Activated T-cell treated with anti-CD3 and anti-CD28 coated beads for 48 hours (primary cell): ENCODE results near the gene RAD9A.

Experiments used
- DNase-seq: peaks from one replicate; pipeline ENCODE4 v3.0.0-alpha.2; 2020; ENCODE audit warnings: low read depth

The RAD9A gene

DNA sequence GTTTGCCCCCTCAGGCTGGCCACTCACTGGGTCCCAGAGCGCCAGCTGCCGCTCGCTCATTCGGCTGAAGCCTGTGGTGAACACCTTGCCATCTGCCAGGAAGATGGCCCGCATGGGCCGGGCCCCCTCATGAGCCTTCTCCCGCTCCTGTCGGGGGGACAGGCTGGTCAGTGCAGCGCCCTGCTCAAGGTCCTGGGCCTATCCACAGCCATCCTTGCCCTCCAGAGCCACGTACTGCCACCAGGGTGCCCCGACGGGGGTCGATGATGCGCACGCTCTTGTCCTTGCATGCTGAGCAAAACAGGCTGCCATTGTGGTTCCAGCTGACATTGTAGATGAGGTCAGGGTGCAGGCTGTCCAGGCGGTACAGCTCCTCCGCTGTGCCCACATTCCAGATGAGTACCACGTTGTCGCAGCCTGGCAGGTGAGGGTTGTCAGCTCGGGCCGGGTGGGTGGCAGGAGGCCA is 49.3 kb downstream of the RAD9A start:
- DNase-seq, result no peak

- DNase-seq, result no peak
Measured at GRCh38 chr11:67441731-67442351, 50.1 kb downstream of the RAD9A start.

DNA sequence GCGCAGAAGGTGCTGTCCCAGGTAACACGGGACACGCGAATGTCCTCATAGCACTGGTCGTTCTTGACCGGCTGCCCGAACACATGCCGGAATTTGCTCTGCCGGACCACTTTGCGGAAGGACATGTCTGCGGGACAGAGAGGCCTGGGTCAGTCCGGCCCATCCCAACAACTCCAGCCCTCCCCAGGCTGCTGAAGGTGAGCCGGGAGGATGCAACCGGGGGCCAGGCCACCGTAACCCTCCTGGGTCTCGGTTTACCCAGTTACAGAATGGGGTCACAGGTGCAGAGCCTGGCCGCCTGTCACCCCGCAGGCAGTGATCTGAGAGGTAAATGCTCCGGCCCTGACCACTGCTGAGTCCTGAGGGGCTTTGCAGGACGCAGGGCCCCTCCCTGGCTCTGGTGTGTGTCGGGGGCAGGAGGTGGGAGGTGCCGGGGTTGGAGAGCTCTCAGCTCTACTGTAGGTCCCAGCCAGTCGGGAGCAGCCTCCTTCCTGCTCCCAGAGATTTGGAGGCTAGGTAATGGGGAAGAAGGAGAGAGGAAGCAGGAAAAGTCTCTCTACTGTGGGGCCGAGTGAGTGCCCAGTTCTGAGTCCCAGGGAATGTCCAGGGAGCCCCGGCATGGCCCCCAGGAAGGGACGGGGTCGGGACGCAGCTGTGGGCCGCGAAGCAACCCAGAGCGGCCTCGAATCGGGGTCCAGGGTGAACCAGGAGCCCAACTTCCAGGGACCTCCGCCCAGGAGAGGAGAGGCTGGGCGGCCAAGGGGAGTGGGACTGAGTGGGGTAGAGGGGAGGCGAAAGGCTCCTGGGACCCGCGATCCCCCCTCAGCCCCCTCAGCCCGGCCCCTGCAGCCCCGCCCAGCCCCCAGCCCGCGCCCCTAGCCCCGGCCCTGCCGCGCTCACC is 51.0 kb downstream of the RAD9A start:
- no peak for DNase-seq

DNA sequence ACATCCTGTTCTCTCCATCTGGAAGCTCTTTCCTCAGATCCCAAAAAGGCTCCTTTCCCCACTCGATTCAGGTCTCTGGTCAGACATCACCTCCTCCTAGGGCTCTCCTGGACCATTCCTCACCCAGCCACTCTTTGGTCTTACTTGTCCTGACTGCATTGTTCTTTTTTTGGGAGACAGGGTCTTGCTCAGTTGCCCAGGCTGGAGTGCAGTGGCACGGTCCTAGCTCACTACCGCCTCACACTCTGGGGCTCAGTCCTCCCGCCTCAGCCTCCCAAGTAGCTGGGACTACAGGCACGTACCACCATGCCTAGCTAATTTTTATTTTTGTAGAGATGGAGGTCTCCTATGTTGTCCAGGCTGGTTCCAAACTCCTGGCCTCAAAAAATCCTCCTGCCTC is 53.7 kb downstream of the RAD9A start:
- DNase-seq, result no peak
